Esophagus squamous epithelium (tissue), 5 donors: ENCODE results near the gene PAOX. TPM values are rescaled to one million over a fixed set of nuclear protein-coding genes. Genes with fewer than 3 reads are reported as not detected.

Experiments used
- DNase-seq: peaks from one replicate; lab custom pipeline; 2025; lab: John Stamatoyannopoulos, UW
- H3K27ac ChIP-seq, 4 donors: fragments of 200-600 bp; sonication (generic); one replicate each; pipeline ENCODE4 v1.5.1; 2016 to 2019; ENCODE audit warnings: mild to moderate bottlenecking in 1 of 4
- H3K27me3 ChIP-seq, 4 donors: fragments of 200-600 bp; sonication (generic); 1 replicate in 3 of 4; 2 replicates in 1 of 4; pipeline versions ENCODE4 v1.5.1 to v1.6.0; 2017 to 2021; ENCODE audit warnings: antibody characterized with exemption in 1 of 4
- H3K36me3 ChIP-seq, 3 donors: fragments of 200-600 bp; sonication (generic); one replicate each; pipeline ENCODE4 v1.5.1; 2016 to 2019
- H3K4me1 ChIP-seq, 3 donors: fragments of 200-600 bp; sonication (generic); one replicate each; pipeline ENCODE4 v1.5.1; 2017 to 2019
- H3K4me3 ChIP-seq, 4 donors: fragments of 200-600 bp; sonication (generic); 1 replicate in 3 of 4; 2 replicates in 1 of 4; pipeline ENCODE4 v1.5.1; 2016 to 2019; ENCODE audit warnings: mild to moderate bottlenecking in 2 of 4, moderate library complexity in 1 of 4
- H3K9me3 ChIP-seq, 3 donors: fragments of 200-600 bp; sonication (generic); one replicate each; pipeline ENCODE4 v1.5.1; 2016 to 2019
- POLR2A ChIP-seq, 4 donors: fragments of 450-650 bp; IDR thresholded peaks; one replicate each; pipeline ENCODE4 v1.6.1; 2017; ENCODE audit warnings: antibody characterized with exemption in 4 of 4, mild to moderate bottlenecking in 4 of 4, moderate library complexity in 3 of 4
- WGBS, 2 donors: methylation state at CpG; one replicate each; pipeline ENCODE4 v1.1.5; 2018; 5-methylcytosine and 5-hydroxymethylcytosine counted together
- intact Hi-C: fragments of 100-400 bp; cut with DNase I; formaldehyde crosslinking; loops from one replicate; pipeline ENCODE4 v1.15.0; 2022
- total RNA-seq, 4 donors: library from RNA; depleted of rRNA; stranded (reverse); fragments of >200 nt; gene quantifications; one replicate each; pipeline ENCODE4 v1.1.0, GENCODE V29; 2016
- TF ChIP-seq, protein P1 (sequence below), 6 experiments: fragments of 450-650 bp in 4 of 6; fragments of 200-600 bp in 2 of 6; sonication (generic) in 2 of 6; IDR thresholded peaks; one replicate each; pipeline ENCODE4 v1.5.1; 2016 to 2019; ENCODE audit warnings: antibody characterized with exemption in 6 of 6, mild to moderate bottlenecking in 4 of 6, moderate library complexity in 4 of 6
- donor health status: DM: yes; HTN: yes; CAD: no.

Gene PAOX
- total RNA-seq, 4 donors from 2014 or later = 11.5 to 16.6 (median 15.9) TPM

DNA sequence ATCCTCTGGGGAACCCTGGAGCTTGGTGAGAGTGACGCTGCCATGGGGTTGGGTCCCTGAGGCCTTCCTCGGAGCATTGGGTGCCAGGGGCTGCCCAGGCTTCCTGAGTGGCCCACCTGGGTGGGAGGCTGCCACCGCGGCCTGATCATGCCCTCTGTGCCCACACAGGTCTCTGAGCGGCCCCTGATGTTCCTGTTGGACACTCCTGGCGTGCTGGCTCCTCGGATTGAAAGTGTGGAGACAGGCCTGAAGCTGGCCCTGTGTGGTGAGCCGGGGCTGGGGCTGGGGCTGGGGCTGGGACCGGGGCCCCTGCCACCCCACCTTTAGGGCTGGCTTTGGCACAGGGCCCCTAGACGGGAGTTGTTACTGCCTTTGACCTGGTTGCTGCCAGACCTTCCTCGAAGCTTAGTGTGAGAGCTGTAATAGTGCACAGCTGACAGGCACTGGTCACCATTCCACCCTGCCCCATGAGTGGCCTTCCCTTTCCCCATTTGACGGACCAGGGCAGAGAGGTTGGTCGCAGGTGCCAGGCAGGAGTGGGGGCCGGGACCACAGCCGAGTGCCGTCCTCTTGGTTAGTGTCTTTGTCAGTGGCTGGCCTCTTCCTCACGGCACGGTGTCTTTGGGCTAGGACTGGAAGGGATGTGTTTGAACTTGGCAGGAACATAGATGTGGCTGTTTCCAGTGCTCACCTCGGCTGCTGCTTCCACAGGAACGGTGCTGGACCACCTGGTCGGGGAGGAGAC, 23.1 kb downstream of the PAOX start:
- DNase-seq = no peak
- 90 to 92% methylated on average over 2 to 12 of the region's 21 CpGs for WGBS, 2 donors
- intact Hi-C loops = no loop called here
- no peak overlapping the region for H3K4me3 ChIP-seq
- H3K9me3 ChIP-seq = no peaks in the 10 kb centered on the region
- no peaks in the 10 kb centered on the region for H3K27me3 ChIP-seq
- H3K27ac ChIP-seq = no peak overlapping the region
- H3K4me1 ChIP-seq = no peaks in the 10 kb centered on the region
- TF ChIP-seq, protein P1, sequence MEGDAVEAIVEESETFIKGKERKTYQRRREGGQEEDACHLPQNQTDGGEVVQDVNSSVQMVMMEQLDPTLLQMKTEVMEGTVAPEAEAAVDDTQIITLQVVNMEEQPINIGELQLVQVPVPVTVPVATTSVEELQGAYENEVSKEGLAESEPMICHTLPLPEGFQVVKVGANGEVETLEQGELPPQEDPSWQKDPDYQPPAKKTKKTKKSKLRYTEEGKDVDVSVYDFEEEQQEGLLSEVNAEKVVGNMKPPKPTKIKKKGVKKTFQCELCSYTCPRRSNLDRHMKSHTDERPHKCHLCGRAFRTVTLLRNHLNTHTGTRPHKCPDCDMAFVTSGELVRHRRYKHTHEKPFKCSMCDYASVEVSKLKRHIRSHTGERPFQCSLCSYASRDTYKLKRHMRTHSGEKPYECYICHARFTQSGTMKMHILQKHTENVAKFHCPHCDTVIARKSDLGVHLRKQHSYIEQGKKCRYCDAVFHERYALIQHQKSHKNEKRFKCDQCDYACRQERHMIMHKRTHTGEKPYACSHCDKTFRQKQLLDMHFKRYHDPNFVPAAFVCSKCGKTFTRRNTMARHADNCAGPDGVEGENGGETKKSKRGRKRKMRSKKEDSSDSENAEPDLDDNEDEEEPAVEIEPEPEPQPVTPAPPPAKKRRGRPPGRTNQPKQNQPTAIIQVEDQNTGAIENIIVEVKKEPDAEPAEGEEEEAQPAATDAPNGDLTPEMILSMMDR (IDR thresholded peaks at IDR 0.05) = no peak
- TF ChIP-seq POLR2A (IDR thresholded peaks at IDR 0.05) = no peak
- H3K36me3 ChIP-seq = peaks cover 11 to 98% (median 28%) of the 10 kb centered on the region in 3 donors

DNA sequence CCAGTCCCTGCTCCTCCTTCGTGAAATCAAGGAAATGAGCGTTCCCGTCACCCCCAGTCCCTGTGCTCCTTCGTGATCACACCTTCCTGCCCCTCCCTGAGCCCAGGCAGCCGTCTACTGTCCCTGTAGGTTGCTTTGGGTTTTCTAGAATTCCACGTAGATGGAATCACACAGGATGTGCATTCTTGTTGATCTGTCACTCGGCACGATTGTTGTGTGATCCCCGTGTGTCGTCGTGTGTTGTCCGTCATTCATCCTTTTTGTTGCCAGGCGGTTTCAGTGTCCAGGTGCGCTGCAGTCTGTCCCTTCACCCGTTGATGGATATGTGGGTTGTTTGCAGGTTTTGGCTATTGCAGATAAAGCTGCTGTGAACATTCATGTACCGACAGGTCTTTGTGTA, 24.3 kb downstream of the PAOX start:
- H3K27ac ChIP-seq = no peak overlapping the region
- no peaks in the 10 kb centered on the region for H3K4me1 ChIP-seq
- no peak for DNase-seq
- no peak overlapping the region for H3K4me3 ChIP-seq
- no peaks in the 10 kb centered on the region for H3K27me3 ChIP-seq
- peaks cover 11 to 98% (median 22%) of the 10 kb centered on the region in 3 donors for H3K36me3 ChIP-seq
- WGBS, 2 donors = 78 to 82% methylated on average over 15 to 16 of the region's 16 CpGs
- no peak for TF ChIP-seq POLR2A (IDR thresholded peaks at IDR 0.05)
- TF ChIP-seq, protein P1 (IDR thresholded peaks at IDR 0.05) = no peak
- H3K9me3 ChIP-seq = no peaks in the 10 kb centered on the region
- intact Hi-C loops = no loop called here

DNA sequence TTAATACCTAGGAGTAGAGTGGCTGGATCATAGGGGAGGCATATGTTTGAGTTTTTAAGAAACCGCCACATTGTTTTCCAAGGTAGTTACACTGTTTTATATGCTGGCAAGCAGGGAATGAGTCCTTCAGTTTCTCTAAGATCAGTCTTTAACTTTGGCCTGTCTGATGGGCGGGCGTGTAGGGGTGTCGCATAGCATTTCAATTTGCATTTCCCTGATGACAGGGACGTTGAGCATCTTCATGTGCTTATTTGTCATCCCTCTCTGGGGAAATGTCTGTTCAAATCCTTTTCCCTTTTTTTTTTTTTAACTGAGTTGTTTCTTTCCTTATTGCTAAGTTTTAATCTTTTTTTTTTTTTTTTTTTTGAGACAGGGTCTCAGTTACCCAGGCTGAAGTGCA, 24.7 kb downstream of the PAOX start:
- H3K4me3 ChIP-seq = no peak overlapping the region
- 87 to 94% methylated on average over 5 of the region's 5 CpGs for WGBS, 2 donors
- no peak for TF ChIP-seq POLR2A (IDR thresholded peaks at IDR 0.05)
- TF ChIP-seq, protein P1 (IDR thresholded peaks at IDR 0.05) = no peak
- peaks cover 11 to 98% (median 22%) of the 10 kb centered on the region in 3 donors for H3K36me3 ChIP-seq
- H3K4me1 ChIP-seq = no peaks in the 10 kb centered on the region
- H3K9me3 ChIP-seq = no peaks in the 10 kb centered on the region
- H3K27me3 ChIP-seq = no peaks in the 10 kb centered on the region
- no peak overlapping the region for H3K27ac ChIP-seq
- intact Hi-C loops = no loop called here
- DNase-seq = no peak

DNA sequence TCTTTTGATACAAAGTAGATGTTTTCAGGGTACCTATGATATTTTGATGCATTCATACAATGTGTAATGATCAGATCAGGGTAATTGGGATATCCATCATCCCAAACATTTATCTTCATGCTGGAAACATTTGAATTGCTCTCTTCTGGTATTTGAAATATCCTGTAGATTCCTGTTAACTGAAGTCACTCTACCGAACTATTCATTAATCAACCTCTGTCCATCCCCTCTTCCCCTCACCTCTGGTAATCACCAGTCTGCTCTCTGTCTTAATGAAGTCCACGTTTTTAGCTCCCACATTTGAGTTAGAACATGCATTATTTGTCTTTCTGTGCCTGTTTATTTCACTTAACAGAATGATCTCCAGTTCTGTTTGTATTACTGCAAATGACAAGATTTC, 26.2 kb downstream of the PAOX start:
- 45 to 48% methylated on average over 2 of the region's 2 CpGs for WGBS, 2 donors
- DNase-seq = no peak
- peaks cover 0 to 3% (median 0%) of the 10 kb centered on the region in 3 donors for H3K9me3 ChIP-seq
- TF ChIP-seq, protein P1 (IDR thresholded peaks at IDR 0.05) = no peak
- TF ChIP-seq POLR2A (IDR thresholded peaks at IDR 0.05) = no peak
- H3K27ac ChIP-seq = no peak overlapping the region
- H3K27me3 ChIP-seq = no peaks in the 10 kb centered on the region
- H3K36me3 ChIP-seq = peaks cover 11 to 98% (median 13%) of the 10 kb centered on the region in 3 donors
- intact Hi-C loops = no loop called here
- H3K4me3 ChIP-seq = no peak overlapping the region
- no peaks in the 10 kb centered on the region for H3K4me1 ChIP-seq

DNA sequence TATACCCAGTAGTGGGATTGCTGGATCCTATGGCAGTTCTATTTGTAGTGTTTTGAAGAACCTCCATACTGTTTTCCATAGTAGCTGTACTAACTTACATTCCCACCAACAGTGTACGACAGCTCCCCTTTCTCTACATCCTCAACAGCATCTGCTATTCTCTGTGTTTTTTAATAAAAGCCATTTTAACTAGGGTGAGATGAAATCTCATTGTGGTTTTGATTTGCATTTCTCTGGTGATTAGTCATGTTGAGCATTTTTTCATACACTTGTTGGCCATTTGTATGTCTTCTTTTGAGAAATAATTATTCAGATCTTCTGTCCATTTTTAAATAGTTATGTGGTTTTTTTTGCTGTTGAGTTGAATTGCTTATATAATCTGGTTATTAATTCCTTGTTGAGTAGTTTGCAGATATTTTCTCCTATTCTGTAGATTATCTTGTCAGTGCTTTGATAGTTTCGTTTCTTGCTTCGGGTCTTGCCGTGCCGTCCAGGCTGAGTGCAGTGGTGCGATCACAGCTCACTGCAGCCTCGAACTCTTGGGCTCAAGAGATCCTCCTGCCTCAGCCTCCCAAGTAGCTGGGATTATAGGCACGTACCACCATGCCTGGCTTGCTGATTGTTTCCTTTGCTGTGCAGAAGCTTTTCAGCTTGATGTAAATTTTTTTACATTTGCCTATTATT, 26.9 kb downstream of the PAOX start:
- no peak overlapping the region for H3K4me3 ChIP-seq
- no peaks in the 10 kb centered on the region for H3K27me3 ChIP-seq
- peaks cover 0 to 11% (median 2%) of the 10 kb centered on the region in 3 donors for H3K9me3 ChIP-seq
- no peak overlapping the region for H3K27ac ChIP-seq
- H3K4me1 ChIP-seq = no peaks in the 10 kb centered on the region
- peaks cover 11 to 98% (median 13%) of the 10 kb centered on the region in 3 donors for H3K36me3 ChIP-seq
- DNase-seq = no peak
- TF ChIP-seq, protein P1 (IDR thresholded peaks at IDR 0.05) = no peak
- TF ChIP-seq POLR2A (IDR thresholded peaks at IDR 0.05) = no peak
- intact Hi-C loops = no loop called here
- 81 to 94% methylated on average over 8 of the region's 8 CpGs for WGBS, 2 donors
